Neuron (in vitro differentiated cells): Measurements from ENCODE around the gene BHLHA15.

Experiments
- H2AFZ ChIP-seq: one replicate; pipeline ENCODE4 v1.6.1; 2013; ENCODE audit warnings: low read depth, mild to moderate bottlenecking, inconsistent platforms, low read length, moderate library complexity
- H3K27me3 ChIP-seq: one replicate; pipeline ENCODE4 v1.6.1; 2013; ENCODE audit warnings: low read length; ENCODE audit not compliant: insufficient read depth
- H3K36me3 ChIP-seq: one replicate; pipeline ENCODE4 v1.6.1; 2013; ENCODE audit warnings: low read length; ENCODE audit not compliant: insufficient read depth
- H3K4me1 ChIP-seq: one replicate; pipeline ENCODE4 v1.6.1; 2013; ENCODE audit warnings: low read length; ENCODE audit not compliant: insufficient read depth
- H3K4me3 ChIP-seq: 2 replicates; pipeline ENCODE4 v1.5.1; 2013; ENCODE audit warnings: mild to moderate bottlenecking, low read length, moderate library complexity
- H3K9me3 ChIP-seq: one replicate; pipeline ENCODE4 v1.6.1; 2013; ENCODE audit warnings: low read length

BHLHA15 gene

GRCh38 chr7:98194186-98194585 is 17.1 kb upstream of the BHLHA15 start:
- no peaks in the 10 kb centered on the region for H3K27me3 ChIP-seq
- no peak overlapping the region for H3K4me3 ChIP-seq
- peaks cover 12% of the 10 kb centered on the region for H3K9me3 ChIP-seq
- no peak overlapping the region for H2AFZ ChIP-seq
- peaks cover 62% of the 10 kb centered on the region for H3K36me3 ChIP-seq
- no peaks in the 10 kb centered on the region for H3K4me1 ChIP-seq

GRCh38 chr7:98194672-98195457 is 16.4 kb upstream of the BHLHA15 start:
- Histone ChIP-seq H3K4me3 (no peak overlapping the region), H2AFZ (no peak overlapping the region), H3K27me3 (no peaks in the 10 kb centered on the region), H3K4me1 (no peaks in the 10 kb centered on the region), H3K36me3 (peaks cover 58% of the 10 kb centered on the region), H3K9me3 (peaks cover 10% of the 10 kb centered on the region)

GRCh38 chr7:98196706-98197605 is 14.3 kb upstream of the BHLHA15 start:
- H3K9me3 ChIP-seq, result peaks cover 7% of the 10 kb centered on the region
- H3K4me3 ChIP-seq, result no peak overlapping the region
- H3K36me3 ChIP-seq, result peaks cover 45% of the 10 kb centered on the region
- H2AFZ ChIP-seq, result no peak overlapping the region
- H3K4me1 ChIP-seq, result no peaks in the 10 kb centered on the region
- no peaks in the 10 kb centered on the region for H3K27me3 ChIP-seq

GRCh38 chr7:98199131-98199530 is 12.1 kb upstream of the BHLHA15 start:
- H3K4me3 ChIP-seq, result no peak overlapping the region
- peaks cover 7% of the 10 kb centered on the region for H3K9me3 ChIP-seq
- H2AFZ ChIP-seq, result no peak overlapping the region
- H3K4me1 ChIP-seq, result no peaks in the 10 kb centered on the region
- no peaks in the 10 kb centered on the region for H3K27me3 ChIP-seq
- H3K36me3 ChIP-seq, result peaks cover 26% of the 10 kb centered on the region

- Histone ChIP-seq H3K36me3 (peaks cover 24% of the 10 kb centered on the region), H3K9me3 (peaks cover 7% of the 10 kb centered on the region), H3K4me3 (no peak overlapping the region), H3K27me3 (no peaks in the 10 kb centered on the region), H3K4me1 (no peaks in the 10 kb centered on the region), H2AFZ (no peak overlapping the region)
These were observed 10.9 kb upstream of the BHLHA15 start for GRCh38 chr7:98200364-98200763.

DNA sequence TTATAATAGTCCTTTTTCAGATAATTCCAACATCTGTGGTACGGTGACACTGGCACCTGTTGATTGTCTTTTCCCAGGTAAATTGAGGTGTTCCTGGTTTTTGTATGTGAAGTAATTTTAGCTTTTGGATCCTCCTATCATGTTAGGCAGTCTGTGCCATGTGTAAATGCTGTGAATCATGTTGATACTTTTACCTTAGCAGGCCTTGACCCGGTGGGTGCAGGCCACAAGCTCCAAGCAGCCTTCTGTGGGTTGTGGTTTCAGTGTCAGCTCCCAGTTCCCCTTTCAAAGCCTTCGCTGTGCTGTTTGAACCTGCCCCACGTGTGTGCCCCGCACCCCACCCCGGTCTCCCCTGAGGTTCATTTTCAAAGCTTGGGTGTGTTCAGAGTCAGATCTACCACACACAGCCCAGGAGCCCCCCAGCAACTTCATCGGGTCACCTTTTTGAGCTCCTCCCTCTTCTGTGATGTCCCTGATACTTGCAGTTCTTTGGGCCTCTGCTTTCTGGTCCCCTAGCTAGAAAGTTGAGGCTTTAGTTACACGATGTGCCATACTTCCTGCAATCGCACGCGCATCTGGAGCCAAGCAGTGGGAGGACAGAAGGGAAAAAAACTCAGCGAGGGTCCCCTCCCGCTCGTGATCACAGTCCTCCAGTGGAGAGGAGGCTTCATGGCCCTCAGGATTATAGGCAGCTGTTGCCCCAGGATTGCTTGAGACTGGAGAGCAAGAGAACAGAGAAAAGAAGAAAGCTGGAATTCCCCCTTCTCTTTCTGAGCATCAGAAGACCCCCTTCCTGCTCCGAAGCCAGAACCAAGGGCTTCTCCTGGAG is 8.7 kb upstream of the BHLHA15 start:
- H3K36me3 ChIP-seq, result peaks cover 32% of the 10 kb centered on the region

DNA sequence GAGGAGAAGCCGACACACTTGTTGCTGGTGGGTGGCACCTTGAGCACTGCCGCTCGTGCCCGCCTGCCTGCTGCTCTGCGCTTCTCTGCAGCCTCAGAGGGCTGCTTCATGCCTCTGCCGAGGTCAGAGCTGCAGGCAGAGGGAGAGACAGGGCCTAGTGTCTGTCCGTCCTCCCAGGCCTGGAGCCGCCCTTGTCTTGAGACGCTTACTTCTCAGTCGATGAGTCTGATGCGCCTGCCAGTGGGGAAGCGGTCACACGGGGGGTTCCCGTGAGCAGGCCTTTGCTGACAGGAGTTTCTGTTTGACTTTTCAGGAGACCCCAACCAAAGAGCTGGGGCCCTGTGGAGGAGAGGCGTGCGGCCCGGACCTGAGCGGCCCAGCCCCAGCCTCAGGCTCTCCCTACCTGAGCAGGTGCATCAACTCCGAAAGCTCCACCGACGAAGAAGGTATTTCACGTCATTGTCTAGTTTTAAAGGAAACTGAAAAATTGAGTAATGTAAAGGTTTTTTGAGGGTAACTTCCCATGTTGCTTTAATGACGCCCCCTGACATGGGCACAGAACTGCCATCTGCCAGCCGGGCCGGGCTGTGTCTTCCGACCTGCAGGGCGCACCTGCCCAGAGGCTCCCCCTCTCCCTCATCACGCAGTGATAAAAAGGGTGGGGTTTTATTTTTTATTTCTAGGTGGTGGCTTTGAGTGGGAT is 7.8 kb upstream of the BHLHA15 start:
- Histone ChIP-seq H3K27me3 (no peaks in the 10 kb centered on the region), H3K36me3 (peaks cover 32% of the 10 kb centered on the region), H3K4me3 (no peak overlapping the region), H2AFZ (no peak overlapping the region), H3K4me1 (no peaks in the 10 kb centered on the region), H3K9me3 (peaks cover 3% of the 10 kb centered on the region)

More for the DNA sequence above, 8.7 kb upstream of the BHLHA15 start:
- Histone ChIP-seq H2AFZ (no peak overlapping the region), H3K9me3 (peaks cover 3% of the 10 kb centered on the region), H3K27me3 (no peaks in the 10 kb centered on the region), H3K4me1 (no peaks in the 10 kb centered on the region), H3K4me3 (no peak overlapping the region)

DNA sequence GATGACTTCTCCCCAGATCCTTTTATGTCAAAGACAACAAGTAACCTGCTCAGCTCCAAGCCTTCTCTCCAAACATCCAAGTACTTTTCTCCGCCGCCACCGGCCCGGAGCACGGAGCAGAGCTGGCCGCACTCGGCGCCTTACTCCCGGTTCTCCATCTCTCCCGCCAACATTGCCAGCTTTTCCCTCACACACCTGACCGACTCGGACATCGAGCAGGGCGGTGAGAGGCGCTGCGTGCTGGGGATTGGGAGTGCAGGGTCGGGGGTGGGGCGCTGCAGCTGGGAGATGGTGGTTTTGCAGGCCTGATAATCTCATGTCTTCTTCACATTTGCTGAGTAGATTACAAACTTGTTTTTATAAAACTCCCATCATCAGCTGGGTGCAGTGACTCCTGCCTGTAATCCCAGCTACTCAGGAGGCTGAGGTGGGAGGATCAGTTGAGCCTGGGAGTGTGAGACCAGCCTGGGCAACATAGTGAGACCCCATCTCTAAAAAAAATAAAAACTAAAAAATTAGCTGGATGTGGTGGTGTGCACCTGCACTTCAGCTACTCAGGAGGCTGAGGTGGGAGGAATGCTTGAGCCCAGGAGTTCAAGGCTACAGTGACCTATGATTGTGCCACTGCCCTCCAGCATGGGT is 7.2 kb upstream of the BHLHA15 start:
- H3K36me3 ChIP-seq, result peaks cover 32% of the 10 kb centered on the region
- no peak overlapping the region for H3K4me3 ChIP-seq
- H2AFZ ChIP-seq, result no peak overlapping the region
- H3K9me3 ChIP-seq, result peaks cover 3% of the 10 kb centered on the region
- H3K27me3 ChIP-seq, result no peaks in the 10 kb centered on the region
- H3K4me1 ChIP-seq, result no peaks in the 10 kb centered on the region

GRCh38 chr7:98204670-98205069 is 6.6 kb upstream of the BHLHA15 start:
- H3K27me3 ChIP-seq, result no peaks in the 10 kb centered on the region
- no peak overlapping the region for H3K4me3 ChIP-seq
- no peaks in the 10 kb centered on the region for H3K4me1 ChIP-seq
- no peak overlapping the region for H2AFZ ChIP-seq
- peaks cover 34% of the 10 kb centered on the region for H3K36me3 ChIP-seq
- no peaks in the 10 kb centered on the region for H3K9me3 ChIP-seq

DNA sequence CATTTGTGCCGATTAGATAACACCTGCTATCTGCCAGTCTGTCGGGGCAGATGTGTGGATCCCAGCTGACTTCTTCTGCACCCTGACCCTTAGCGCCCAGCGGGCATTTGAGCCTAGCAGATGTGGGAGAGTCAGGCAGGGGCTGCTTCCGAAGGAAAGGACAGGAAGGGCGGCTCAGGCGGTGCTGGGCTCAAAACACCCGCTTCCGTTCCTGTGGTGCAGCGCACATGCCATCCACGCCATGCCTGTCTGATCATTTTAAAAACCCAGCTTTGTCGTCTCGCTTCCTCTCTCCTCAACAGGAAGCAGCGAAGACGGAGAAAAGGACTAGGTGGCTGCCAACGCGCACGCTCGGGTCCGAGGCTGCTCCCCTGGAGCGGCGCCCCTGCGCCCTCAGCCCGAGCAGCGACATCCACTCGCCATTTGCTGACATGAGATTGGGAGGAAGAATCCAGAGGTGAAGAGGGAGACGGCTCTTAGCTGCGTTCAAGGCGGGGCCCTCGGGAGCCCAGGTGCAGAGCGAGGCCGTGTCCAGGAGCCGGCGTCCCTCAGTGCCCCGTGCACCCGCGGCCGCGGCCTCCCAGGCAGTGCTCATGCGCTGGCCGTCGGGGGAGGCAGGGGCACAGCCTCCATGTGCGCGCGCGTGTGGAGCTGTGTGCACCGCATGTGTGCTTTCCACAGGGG is 5.9 kb upstream of the BHLHA15 start:
- no peaks in the 10 kb centered on the region for H3K27me3 ChIP-seq
- H3K4me3 ChIP-seq, result no peak overlapping the region
- no peaks in the 10 kb centered on the region for H3K4me1 ChIP-seq
- H3K36me3 ChIP-seq, result peaks cover 35% of the 10 kb centered on the region
- no peaks in the 10 kb centered on the region for H3K9me3 ChIP-seq
- no peak overlapping the region for H2AFZ ChIP-seq

GRCh38 chr7:98206451-98207330 is 4.5 kb upstream of the BHLHA15 start:
- peaks cover 35% of the 10 kb centered on the region for H3K36me3 ChIP-seq
- H3K4me3 ChIP-seq, result no peak overlapping the region
- H3K4me1 ChIP-seq, result no peaks in the 10 kb centered on the region
- no peaks in the 10 kb centered on the region for H3K27me3 ChIP-seq
- H3K9me3 ChIP-seq, result no peaks in the 10 kb centered on the region
- no peak overlapping the region for H2AFZ ChIP-seq
